Ovary (tissue), 9 donors: Measurements from ENCODE around the gene RPS5. TPM values are rescaled to one million over a fixed set of nuclear protein-coding genes. Genes with fewer than 3 reads are reported as not detected.
A peak's percentile ranks its signal among the peaks of the same experiment; 100 is the strongest.
"Not testable (repeated sequence)": the region's sequence is repeated elsewhere in the genome, so short reads cannot be mapped to it uniquely, and the experiment has no call there.

Experiments
- DNase-seq, 5 donors: peaks; one replicate each; pipeline ENCODE4 v3.0.0-alpha.2; 2019 to 2020
- H3K27ac ChIP-seq, 2 donors: fragments of 200-600 bp; one replicate each; pipeline versions ENCODE4 v1.5.1 to v1.8.0; 2019 to 2022
- H3K27me3 ChIP-seq: fragments of 200-600 bp; one replicate; pipeline ENCODE4 v1.8.0; 2022
- H3K36me3 ChIP-seq: fragments of 200-600 bp; sonication (generic); one replicate; pipeline ENCODE4 v1.5.1; 2019
- H3K4me1 ChIP-seq: one replicate; pipeline ENCODE4 v1.8.1; 2013; ENCODE audit warnings: mild to moderate bottlenecking, moderate library complexity; ENCODE audit not compliant: insufficient read depth
- H3K4me3 ChIP-seq: fragments of 200-600 bp; sonication (generic); one replicate; pipeline ENCODE4 v1.5.1; 2017
- H3K9me3 ChIP-seq, 2 donors: fragments of 200-600 bp in 1 of 2; sonication (generic) in 1 of 2; one replicate each; pipeline versions ENCODE4 v1.5.1 to v1.8.1; 2013 to 2019; ENCODE audit warnings: mild to moderate bottlenecking in 1 of 2, moderate library complexity in 1 of 2
- EP300 ChIP-seq: sonication (generic); formaldehyde crosslinking; IDR thresholded peaks from one replicate; pipeline ENCODE4 v1.6.1; 2017; ENCODE audit warnings: antibody characterized with exemption
- POLR2A ChIP-seq: fragments of 450-650 bp; IDR thresholded peaks from one replicate; pipeline ENCODE4 v1.6.1; 2017; ENCODE audit warnings: antibody characterized with exemption, mild to moderate bottlenecking, moderate library complexity
- WGBS, 3 donors: extraction: QIAGEN DNeasy Blood & Tissue Kit in 1 of 3; methylation state at CpG; one replicate each; pipeline versions ENCODE4 v1.1.5 to v1.1.7; 2013 to 2017; 5-methylcytosine and 5-hydroxymethylcytosine counted together
- intact Hi-C, 4 donors: fragments of 100-400 bp; cut with DNase I; formaldehyde crosslinking; loops; one replicate each; pipeline versions ENCODE4 v1.11.0 to v1.15.1; 2022 to 2023
- polyA plus RNA-seq, 2 donors: library from polyadenylated mRNA; stranded (reverse); fragments of 200-250 nt in 1 of 2; fragments of 350-450 nt in 1 of 2; fragmentation: Illumina TruSeq in 1 of 2; extraction: RNeasy Lipid Tissue Mini Kit (QIAGEN cat#74804) in 1 of 2; gene quantifications; one replicate each; pipeline ENCODE4 v1.2.3, GENCODE V29; 2013 to 2014
- total RNA-seq, 7 donors: library from RNA; depleted of rRNA in 2 of 7; stranded (reverse); fragments of >200 nt in 2 of 7; fragmentation: NEBNext Ultra II Directional in 3 of 7; extraction: Animal tissue kit (Norgen Biotek cat#: 25700) in 3 of 7; gene quantifications; one replicate each; pipeline versions ENCODE4 v1.1.0 to v1.2.4, GENCODE V29; 2016 to 2023
- TF ChIP-seq, protein P1 (sequence below), 3 donors: fragments of 450-650 bp in 2 of 3; fragments of 200-600 bp in 1 of 3; IDR thresholded peaks; one replicate each; pipeline versions ENCODE4 v1.5.1 to v1.8.0; 2016 to 2022; ENCODE audit warnings: antibody characterized with exemption in 3 of 3, mild to moderate bottlenecking in 1 of 3
- donor health status: DM: no; HTN: no; CAD: no; lungs with moderate emphysema.
- donor health status: DM: no; HTN: no; CAD: no.
- donor health status: Bipolar disorder and iron deficiency.
- donor health status: DM: yes; HTN: yes; CAD: no.
- donor health status: DM: no; HTN: no; CAD: no.
- donor health status: DM: yes; HTN: yes; CAD: no.

The RPS5 gene
- total and polyA plus RNA-seq, 9 donors, result 715 to 5,180 (median 2,346) TPM

- Histone ChIP-seq H3K27ac (no peak overlapping the region), H3K36me3 (no peaks in the 10 kb centered on the region), H3K27me3 (no peaks in the 10 kb centered on the region), H3K4me1 (no peaks in the 10 kb centered on the region), H3K9me3 (no peaks in the 10 kb centered on the region), H3K4me3 (peak overlapping the region; percentile 52)
- 1% methylated on average over 73 to 82 of the region's 82 CpGs for WGBS, 3 donors
- TF ChIP-seq, protein P1, sequence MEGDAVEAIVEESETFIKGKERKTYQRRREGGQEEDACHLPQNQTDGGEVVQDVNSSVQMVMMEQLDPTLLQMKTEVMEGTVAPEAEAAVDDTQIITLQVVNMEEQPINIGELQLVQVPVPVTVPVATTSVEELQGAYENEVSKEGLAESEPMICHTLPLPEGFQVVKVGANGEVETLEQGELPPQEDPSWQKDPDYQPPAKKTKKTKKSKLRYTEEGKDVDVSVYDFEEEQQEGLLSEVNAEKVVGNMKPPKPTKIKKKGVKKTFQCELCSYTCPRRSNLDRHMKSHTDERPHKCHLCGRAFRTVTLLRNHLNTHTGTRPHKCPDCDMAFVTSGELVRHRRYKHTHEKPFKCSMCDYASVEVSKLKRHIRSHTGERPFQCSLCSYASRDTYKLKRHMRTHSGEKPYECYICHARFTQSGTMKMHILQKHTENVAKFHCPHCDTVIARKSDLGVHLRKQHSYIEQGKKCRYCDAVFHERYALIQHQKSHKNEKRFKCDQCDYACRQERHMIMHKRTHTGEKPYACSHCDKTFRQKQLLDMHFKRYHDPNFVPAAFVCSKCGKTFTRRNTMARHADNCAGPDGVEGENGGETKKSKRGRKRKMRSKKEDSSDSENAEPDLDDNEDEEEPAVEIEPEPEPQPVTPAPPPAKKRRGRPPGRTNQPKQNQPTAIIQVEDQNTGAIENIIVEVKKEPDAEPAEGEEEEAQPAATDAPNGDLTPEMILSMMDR (IDR thresholded peaks at IDR 0.05), result no peak
- no peak for TF ChIP-seq POLR2A
- DNase-seq, result peak in 1 of 5 donors; percentile 22
- intact Hi-C loops, result no loop called here
Measured at GRCh38 chr19:58346961-58347929, 39.8 kb upstream of the RPS5 start.

DNA sequence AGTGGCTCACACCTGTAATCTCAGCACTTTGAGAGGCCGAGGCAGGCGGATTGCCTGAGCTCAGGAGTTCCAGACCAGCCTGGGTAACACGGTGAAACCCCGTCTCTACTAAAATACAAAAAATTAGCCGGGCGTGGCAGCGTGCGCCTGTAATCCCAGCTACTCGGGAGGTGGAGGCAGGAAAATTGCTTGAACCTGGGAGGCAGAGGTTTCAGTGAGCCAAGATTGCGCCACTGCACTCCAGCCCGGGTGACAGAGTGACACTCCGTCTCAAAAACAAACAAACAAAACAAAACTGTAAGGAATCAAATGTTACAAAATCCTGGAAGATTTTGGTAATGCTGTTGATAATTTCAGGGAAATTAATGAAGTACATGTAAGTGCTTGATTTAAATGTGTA lies 39.0 kb upstream of the RPS5 start:
- peak overlapping the region; percentile 52 for H3K4me3 ChIP-seq
- DNase-seq, H3K36me3 ChIP-seq, H3K9me3 ChIP-seq, intact Hi-C loops, H3K4me1 ChIP-seq, H3K27ac ChIP-seq, H3K27me3 ChIP-seq: not testable (repeated sequence)
- 25 to 30% (median 26%) methylated on average over 12 of the region's 12 CpGs for WGBS, 3 donors

- H3K36me3 ChIP-seq, result no peaks in the 10 kb centered on the region
- TF ChIP-seq, protein P1 (IDR thresholded peaks at IDR 0.05), result no peak
- TF ChIP-seq EP300 (no peak), POLR2A (no peak)
- no peaks in the 10 kb centered on the region for H3K9me3 ChIP-seq
- intact Hi-C loops, result no loop called here
- no peaks in the 10 kb centered on the region for H3K4me1 ChIP-seq
- DNase-seq, result no peak
- WGBS, 3 donors, result 37 to 54% (median 53%) methylated on average over 8 of the region's 8 CpGs
- H3K27ac ChIP-seq, result no peak overlapping the region
- H3K4me3 ChIP-seq, result no peak overlapping the region
- H3K27me3 ChIP-seq, result no peaks in the 10 kb centered on the region
Measured at GRCh38 chr19:58349590-58349989, 37.5 kb upstream of the RPS5 start.

DNA sequence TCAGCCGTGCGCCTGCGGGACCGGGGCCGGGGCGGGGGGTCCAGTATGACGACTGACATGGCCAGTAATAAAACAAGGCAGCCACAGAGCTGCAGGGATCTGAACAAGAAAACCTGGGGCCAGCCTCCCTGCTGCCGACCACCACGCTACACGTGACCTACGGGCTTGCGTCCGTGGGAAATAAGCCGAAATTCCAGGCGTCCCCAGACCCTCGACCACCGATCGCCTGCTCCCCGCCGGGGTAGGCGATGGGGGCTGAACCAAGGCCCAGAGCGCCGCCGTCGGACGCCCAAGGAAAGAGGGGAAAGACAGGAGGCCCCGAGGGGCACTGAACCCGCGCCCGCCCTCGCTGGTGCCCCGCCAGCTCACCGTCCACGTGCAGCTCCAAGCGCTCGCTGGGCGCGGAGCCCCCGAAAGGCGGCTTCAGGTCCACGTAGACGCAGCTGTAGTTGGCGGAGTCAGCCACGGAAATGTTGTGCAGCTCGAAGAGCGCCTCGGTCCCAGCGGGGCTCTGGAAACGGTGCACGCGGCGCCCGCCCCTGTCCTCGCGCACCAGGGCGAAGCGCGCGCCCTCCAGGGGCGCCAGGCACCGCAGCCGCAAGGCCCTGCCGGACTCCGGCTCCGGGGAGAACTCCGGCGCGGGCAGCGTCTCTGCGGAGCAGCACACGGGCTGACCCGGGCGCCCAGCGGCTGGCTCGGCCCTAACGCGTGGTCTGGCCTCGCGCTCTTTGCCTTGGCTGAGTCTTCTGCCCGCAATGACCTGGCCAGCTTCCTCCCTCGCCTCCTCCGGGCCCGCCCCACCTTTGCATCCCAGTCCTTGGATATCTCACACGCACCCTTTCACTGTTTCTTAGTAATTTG lies 36.8 kb upstream of the RPS5 start:
- peak in 2 of 5 donors; percentile 20 to 34 for DNase-seq
- H3K4me3 ChIP-seq, result no peak overlapping the region
- WGBS, 3 donors, result 16 to 35% (median 25%) methylated on average over 67 to 84 of the region's 84 CpGs

More for the DNA sequence above, 36.8 kb upstream of the RPS5 start:
- no peaks in the 10 kb centered on the region for H3K36me3 ChIP-seq
- TF ChIP-seq, protein P1 (IDR thresholded peaks at IDR 0.05), result no peak
- TF ChIP-seq EP300 (no peak), POLR2A (no peak)
- H3K27ac ChIP-seq, result no peak overlapping the region
- no peaks in the 10 kb centered on the region for H3K27me3 ChIP-seq
- H3K9me3 ChIP-seq, result no peaks in the 10 kb centered on the region
- no peaks in the 10 kb centered on the region for H3K4me1 ChIP-seq
- intact Hi-C loops, result no loop called here
